Duodenal mucosa (tissue), 2 donors: ENCODE measurements around the gene BTG4.

ENCODE experiments used
- H3K27ac ChIP-seq: one replicate; pipeline ENCODE4 v1.7.0; 2013; ENCODE audit warnings: low read depth, low read length
- H3K27me3 ChIP-seq, 2 donors: one replicate each; pipeline ENCODE4 v1.7.0; 2013; ENCODE audit warnings: low read length in 2 of 2, control low read depth in 1 of 2; ENCODE audit not compliant: insufficient read depth in 2 of 2, control insufficient read depth in 1 of 2
- H3K36me3 ChIP-seq, 2 donors: one replicate each; pipeline ENCODE4 v1.7.0; 2013; ENCODE audit warnings: low read length in 2 of 2, control low read depth in 1 of 2; ENCODE audit not compliant: insufficient read depth in 2 of 2, control insufficient read depth in 1 of 2
- H3K4me1 ChIP-seq, 2 donors: one replicate each; pipeline ENCODE4 v1.7.0; 2013; ENCODE audit warnings: low read length in 2 of 2, control low read depth in 1 of 2; ENCODE audit not compliant: insufficient read depth in 2 of 2, control insufficient read depth in 1 of 2
- H3K4me3 ChIP-seq, 2 donors: one replicate each; pipeline ENCODE4 v1.7.0; 2013; ENCODE audit warnings: low read length in 2 of 2, low read depth in 1 of 2
- H3K9ac ChIP-seq, 2 donors: one replicate each; pipeline ENCODE4 v1.7.0; 2013; ENCODE audit warnings: low read length in 2 of 2, low read depth in 1 of 2
- H3K9me3 ChIP-seq, 2 donors: one replicate each; pipeline ENCODE4 v1.7.0; 2013; ENCODE audit warnings: low read length in 2 of 2, control low read depth in 1 of 2; ENCODE audit not compliant: control insufficient read depth in 1 of 2

BTG4 gene

DNA sequence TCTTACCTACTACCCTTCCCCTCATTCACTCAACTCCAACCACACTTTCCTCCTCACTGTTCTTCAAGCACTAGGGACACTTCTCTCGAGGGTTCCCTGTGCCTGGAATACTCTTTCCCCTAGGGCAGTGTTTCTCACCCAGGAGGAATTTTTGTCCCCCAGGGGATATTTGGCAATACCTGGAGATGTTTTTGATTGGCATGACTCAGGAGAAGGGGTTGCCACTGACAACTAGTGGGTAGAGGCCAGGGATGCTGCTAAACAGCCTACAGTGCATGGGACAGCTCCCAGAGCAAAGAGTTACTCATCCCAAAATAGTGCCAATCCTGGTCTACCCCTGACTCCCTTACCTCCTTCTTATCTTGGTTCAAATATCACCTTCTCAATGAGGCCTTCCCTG is 40.0 kb downstream of the BTG4 start:
- no peak overlapping the region for H3K9ac ChIP-seq
- no peaks in the 10 kb centered on the region for H3K9me3 ChIP-seq
- no peaks in the 10 kb centered on the region for H3K4me1 ChIP-seq
- H3K27ac ChIP-seq: no peak overlapping the region
- H3K36me3 ChIP-seq: no peaks in the 10 kb centered on the region
- H3K27me3 ChIP-seq: no peaks in the 10 kb centered on the region
- H3K4me3 ChIP-seq: no peak overlapping the region

DNA sequence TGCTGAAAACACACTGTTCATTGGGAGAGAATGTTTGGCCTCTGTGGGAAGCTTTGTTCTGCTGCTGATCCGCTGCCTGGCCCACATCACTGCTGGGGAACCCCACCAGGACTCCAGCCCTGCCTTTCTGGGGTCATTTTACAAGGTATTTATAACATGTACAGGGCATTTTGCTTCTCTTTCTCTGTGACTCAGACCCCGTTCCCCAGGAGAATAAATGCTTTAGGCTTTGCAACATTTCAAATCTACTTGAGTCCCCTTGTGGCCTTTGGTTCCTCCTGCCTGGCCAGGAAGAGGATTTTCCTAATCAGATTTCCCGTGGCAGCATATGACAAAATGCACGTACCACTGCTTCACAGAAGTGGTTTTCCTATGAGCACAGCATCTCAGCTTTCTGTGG is 43.0 kb downstream of the BTG4 start:
- H3K27ac ChIP-seq: no peak overlapping the region
- H3K36me3 ChIP-seq: no peaks in the 10 kb centered on the region
- H3K9ac ChIP-seq: no peak overlapping the region
- no peaks in the 10 kb centered on the region for H3K9me3 ChIP-seq
- H3K4me1 ChIP-seq: no peaks in the 10 kb centered on the region
- H3K27me3 ChIP-seq: no peaks in the 10 kb centered on the region
- H3K4me3 ChIP-seq: no peak overlapping the region

DNA sequence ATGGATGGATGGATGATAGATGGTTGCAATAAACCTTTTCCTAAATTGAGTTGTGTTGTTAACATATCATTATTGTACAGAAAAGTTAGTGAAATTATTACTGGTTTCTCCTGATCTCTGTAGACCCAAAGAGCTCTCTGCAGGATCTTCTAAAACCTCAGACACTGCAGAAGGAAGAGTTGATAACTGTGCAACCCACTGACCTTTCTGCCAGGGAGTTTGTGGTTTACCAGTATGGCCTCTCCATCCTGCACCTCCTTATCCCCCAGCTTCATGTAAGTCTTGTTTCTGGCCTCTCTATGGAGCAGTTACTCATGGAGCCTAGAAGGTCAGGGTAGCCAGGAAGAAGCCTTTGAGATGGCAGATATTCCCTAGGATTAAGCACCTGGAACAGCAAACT is 45.6 kb downstream of the BTG4 start:
- Histone ChIP-seq H3K27me3 (no peaks in the 10 kb centered on the region), H3K4me1 (no peaks in the 10 kb centered on the region), H3K9ac (no peak overlapping the region), H3K4me3 (no peak overlapping the region), H3K27ac (no peak overlapping the region), H3K36me3 (no peaks in the 10 kb centered on the region), H3K9me3 (no peaks in the 10 kb centered on the region)

DNA sequence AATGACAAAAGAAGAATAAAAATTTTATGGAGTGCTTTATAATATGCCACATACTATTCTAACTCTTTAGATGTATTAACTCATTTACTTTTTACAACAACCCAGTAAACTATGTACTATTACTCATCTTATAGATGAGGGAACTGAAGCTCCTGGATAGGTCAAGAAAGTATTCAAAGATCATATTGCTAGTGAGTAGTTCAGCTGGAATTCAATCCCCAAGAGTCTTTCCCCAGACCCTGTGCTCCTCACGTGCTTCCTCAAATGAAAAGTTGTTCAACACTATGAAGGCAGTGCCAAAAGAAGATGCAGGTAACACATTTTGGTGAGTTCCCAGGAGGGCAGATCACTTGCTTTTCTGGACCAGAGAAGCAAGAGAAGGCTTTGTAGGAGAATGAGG is 46.8 kb downstream of the BTG4 start:
- no peaks in the 10 kb centered on the region for H3K36me3 ChIP-seq
- H3K27ac ChIP-seq: no peak overlapping the region
- H3K4me1 ChIP-seq: no peaks in the 10 kb centered on the region
- peaks cover 1 to 9% of the 10 kb centered on the region in 2 donors for H3K27me3 ChIP-seq
- H3K9me3 ChIP-seq: no peaks in the 10 kb centered on the region
- H3K4me3 ChIP-seq: no peak overlapping the region
- no peak overlapping the region for H3K9ac ChIP-seq

DNA sequence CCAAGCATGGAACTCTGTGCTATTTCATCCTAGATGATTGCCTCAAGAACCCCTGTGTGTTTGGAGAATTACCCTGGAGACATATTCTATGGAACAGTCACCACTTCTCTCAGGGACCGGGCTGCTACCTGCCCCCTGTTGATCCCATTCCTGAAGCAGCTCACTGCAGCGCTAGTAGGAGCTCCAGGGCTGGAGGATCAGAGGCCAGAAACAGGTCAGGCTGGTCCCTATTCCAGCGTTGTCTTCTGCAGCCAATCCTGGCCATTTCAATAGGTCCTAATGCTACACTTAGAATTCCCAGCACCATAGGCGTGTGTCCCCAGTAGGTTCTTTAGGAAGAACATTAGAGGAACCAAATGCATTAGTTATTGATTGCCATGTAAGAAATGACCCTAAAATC is 48.9 kb downstream of the BTG4 start:
- Histone ChIP-seq H3K27ac (no peak overlapping the region), H3K36me3 (no peaks in the 10 kb centered on the region), H3K9ac (no peak overlapping the region), H3K4me1 (no peaks in the 10 kb centered on the region), H3K27me3 (peaks cover 3 to 18% of the 10 kb centered on the region in 2 donors), H3K4me3 (no peak overlapping the region), H3K9me3 (no peaks in the 10 kb centered on the region)

DNA sequence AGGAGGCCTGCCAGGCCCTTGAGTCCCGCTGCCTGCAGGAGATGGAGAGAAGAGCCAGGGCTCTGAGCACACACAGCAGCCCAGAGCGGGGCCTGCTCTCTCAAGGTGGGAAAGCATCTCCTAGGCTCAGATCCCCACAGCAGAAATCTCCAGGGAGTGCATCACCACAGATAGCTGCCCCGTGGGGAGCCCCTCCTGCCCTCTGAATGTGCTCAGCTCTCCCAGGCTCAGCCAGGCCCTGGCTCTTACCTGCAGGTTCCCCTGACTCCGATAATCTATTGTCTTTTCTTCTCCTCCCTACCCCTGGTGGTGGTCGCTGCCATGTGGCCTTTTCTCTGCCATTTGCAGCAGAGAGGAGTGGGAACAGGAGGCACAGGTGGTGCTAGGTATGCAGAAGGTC is 49.9 kb downstream of the BTG4 start:
- Histone ChIP-seq H3K4me3 (no peak overlapping the region), H3K4me1 (no peaks in the 10 kb centered on the region), H3K36me3 (no peaks in the 10 kb centered on the region), H3K27ac (no peak overlapping the region), H3K9me3 (no peaks in the 10 kb centered on the region), H3K9ac (no peak overlapping the region), H3K27me3 (peaks cover 3 to 18% of the 10 kb centered on the region in 2 donors)

DNA sequence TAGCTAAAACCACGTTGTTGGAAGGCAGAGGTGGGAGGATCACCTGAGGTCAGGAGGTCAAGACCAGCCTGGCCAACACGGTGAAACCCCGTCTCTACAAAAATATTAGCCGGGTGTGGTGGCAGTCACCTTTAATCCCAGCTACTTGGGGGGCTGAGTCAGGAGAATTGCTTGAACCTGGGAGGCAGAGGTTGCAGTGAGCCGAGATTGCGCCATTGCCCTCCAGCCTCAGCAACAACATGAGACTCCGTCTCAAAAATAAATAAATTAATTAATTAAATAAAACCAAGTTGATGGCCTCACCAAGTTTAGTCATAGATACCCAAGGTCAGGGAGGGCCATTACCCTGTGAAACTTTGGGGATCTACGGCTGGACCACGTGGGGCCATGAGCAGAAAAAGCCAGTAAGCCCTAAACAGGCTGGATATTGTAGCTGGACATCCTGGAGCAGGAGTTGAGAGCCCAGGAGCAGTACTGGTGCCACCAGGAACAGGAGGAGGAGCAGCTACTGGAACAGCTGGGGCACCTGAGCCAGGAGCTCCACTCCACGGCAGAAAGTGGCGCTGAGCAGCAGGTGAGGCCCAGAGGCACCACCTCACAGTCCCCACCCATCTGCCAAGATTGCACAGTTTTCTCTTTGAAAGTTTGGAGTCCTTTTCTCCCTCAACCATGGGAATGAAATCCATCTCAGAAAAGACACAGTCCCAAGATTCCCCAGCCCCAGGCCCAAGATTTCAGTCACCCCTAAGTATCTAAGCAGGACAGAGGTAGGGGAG is 50.5 kb downstream of the BTG4 start:
- no peaks in the 10 kb centered on the region for H3K4me1 ChIP-seq
- H3K9ac ChIP-seq: no peak overlapping the region
- H3K27ac ChIP-seq: no peak overlapping the region
- no peaks in the 10 kb centered on the region for H3K36me3 ChIP-seq
- H3K4me3 ChIP-seq: no peak overlapping the region
- peaks cover 3 to 18% of the 10 kb centered on the region in 2 donors for H3K27me3 ChIP-seq
- no peaks in the 10 kb centered on the region for H3K9me3 ChIP-seq

DNA sequence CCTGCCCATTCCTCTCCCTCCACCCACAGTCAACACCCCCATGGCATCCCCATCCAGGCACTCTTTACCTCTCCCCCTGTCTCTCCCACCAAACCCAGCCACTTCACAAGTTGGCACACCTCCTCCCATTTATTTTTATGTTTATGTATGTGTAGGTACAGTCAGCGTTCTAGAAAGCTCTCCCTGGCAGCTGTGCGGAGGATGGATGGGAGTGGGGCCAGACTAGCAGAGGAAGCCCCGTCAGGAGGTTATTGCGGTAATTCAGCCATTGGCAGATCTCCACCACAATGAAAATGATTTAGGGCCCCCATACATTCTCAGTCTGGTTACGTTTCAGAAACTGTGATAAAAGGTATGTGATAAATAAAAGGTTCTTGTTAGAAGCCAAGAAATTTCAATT is 51.3 kb downstream of the BTG4 start:
- Histone ChIP-seq H3K4me3 (no peak overlapping the region), H3K9me3 (no peaks in the 10 kb centered on the region), H3K27me3 (peaks cover 3 to 18% of the 10 kb centered on the region in 2 donors), H3K9ac (no peak overlapping the region), H3K36me3 (no peaks in the 10 kb centered on the region), H3K27ac (no peak overlapping the region), H3K4me1 (no peaks in the 10 kb centered on the region)

DNA sequence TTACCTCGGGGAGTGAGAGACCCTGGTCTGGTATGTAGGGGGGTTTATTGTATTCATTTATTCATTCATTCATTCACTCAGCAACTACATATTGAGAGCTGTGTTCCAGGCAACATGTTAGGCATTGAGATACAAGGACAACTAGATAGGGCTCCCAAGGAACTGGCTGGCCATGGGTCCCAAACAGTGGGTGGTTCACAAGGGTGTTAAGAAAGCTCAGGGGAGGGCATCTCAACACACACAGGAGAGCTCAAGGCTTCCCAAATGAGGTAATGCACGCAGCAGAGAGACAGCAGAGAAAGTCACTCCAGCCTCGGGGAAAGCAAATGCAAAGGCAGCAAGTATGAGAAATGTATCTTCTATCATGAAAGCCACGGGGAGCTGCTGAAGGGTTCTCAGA is 51.8 kb downstream of the BTG4 start:
- Histone ChIP-seq H3K9me3 (no peaks in the 10 kb centered on the region), H3K27me3 (peaks cover 3 to 18% of the 10 kb centered on the region in 2 donors), H3K4me3 (no peak overlapping the region), H3K9ac (no peak overlapping the region), H3K4me1 (no peaks in the 10 kb centered on the region), H3K27ac (no peak overlapping the region), H3K36me3 (no peaks in the 10 kb centered on the region)

DNA sequence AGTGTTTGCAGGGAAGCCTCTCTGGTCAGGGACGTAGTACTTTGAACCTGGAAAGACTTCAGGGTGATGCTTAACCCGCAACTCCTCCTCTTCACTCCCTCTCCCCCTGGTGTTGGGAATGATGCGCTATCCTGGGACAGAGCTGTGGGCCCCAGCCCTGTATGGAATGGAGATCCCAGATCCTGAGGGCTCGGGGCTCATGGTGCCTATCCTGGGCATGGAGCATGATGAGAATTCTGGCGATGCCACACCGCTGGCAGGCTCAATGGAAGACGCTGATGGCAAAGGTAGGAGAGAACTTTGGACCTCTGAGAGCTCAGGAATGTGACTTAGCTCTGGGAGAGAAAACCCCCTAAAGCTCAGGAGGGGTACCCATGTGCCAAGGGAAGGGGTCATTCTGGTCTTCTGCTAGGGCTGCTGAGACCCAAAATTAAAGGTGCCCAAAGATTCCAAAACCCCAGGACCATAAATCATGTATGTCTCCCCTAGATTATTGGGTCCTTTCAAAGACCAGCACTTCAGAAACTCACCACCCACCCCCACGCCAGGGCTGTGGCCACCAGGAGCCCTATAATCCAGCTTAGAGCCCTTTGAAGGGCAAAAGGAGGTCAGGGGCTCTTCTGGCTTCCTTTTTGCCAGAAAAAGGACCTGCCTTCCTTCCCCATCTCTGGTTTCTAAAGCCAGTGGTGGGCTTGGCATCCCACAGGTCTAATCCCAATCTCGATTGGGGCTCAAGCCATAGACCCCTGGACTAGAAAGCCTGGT is 52.5 kb downstream of the BTG4 start:
- H3K9ac ChIP-seq: no peak overlapping the region
- H3K27me3 ChIP-seq: peaks cover 3 to 22% of the 10 kb centered on the region in 2 donors
- H3K4me3 ChIP-seq: no peak overlapping the region
- H3K27ac ChIP-seq: no peak overlapping the region
- no peaks in the 10 kb centered on the region for H3K4me1 ChIP-seq
- H3K36me3 ChIP-seq: no peaks in the 10 kb centered on the region
- no peaks in the 10 kb centered on the region for H3K9me3 ChIP-seq
